HG03095 (cell line): ENCODE measurements around the gene CSAG2.
"Not testable (repeated sequence)": the region's sequence is repeated elsewhere in the genome, so short reads cannot be mapped to it uniquely, and the experiment has no call there.

Experiments
- ATAC-seq: cut with Tn5 transposase; IDR thresholded peaks from one replicate; pipeline ENCODE4 v1.9.1; 2021; ENCODE audit warnings: moderate library complexity; ENCODE audit not compliant: unreplicated experiment

The CSAG2 gene, protein sequence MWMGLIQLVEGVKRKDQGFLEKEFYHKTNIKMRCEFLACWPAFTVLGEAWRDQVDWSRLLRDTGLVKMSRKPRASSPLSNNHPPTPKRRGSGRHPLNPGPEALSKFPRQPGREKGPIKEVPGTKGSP

DNA sequence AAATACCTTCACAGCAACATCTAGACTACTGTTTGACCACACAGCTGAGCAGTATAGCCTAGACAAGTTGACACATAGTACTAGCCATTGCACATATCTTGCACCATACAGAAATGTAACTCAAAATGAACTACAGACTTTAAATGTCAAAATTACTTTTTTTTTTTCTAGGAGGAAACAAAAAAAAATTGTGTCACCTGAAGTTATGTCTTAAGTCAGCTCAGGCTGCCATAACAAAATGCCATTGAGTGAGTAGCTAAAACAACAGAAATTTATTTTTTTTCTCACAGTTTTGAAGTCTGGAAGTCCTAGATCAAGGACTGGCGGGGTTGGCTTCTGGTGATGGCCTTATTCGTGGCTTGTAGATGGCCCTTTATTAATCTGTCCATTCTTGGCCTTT is at the start of gene CSAG2:
Gene CSAG2 (minus strand): TSS at position 101 of the 400 bp plus-strand sequence. CDS start 161 bp downstream, outside the sequence.
- not testable (repeated sequence) for ATAC-seq

DNA sequence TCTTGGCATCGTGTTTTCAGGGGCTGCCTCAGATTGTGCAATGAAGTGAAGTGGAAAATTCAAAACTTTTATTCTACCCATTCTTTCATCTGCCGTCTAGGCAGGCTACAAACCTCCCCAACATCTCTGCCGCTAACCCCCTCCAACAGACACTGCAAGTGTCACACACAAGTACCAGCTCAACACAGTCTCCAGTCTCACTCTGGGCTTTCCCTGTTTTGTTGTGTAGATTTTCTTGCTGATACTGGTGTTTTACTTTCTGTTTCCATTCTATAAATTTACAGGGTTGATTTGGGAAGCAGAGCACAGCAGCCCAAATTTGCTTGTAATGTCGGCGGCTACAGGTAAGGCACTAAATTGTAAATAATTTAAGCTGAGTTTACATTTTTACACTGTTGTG is 45.8 kb upstream of the CSAG2 start:
- ATAC-seq = not testable (repeated sequence)

DNA sequence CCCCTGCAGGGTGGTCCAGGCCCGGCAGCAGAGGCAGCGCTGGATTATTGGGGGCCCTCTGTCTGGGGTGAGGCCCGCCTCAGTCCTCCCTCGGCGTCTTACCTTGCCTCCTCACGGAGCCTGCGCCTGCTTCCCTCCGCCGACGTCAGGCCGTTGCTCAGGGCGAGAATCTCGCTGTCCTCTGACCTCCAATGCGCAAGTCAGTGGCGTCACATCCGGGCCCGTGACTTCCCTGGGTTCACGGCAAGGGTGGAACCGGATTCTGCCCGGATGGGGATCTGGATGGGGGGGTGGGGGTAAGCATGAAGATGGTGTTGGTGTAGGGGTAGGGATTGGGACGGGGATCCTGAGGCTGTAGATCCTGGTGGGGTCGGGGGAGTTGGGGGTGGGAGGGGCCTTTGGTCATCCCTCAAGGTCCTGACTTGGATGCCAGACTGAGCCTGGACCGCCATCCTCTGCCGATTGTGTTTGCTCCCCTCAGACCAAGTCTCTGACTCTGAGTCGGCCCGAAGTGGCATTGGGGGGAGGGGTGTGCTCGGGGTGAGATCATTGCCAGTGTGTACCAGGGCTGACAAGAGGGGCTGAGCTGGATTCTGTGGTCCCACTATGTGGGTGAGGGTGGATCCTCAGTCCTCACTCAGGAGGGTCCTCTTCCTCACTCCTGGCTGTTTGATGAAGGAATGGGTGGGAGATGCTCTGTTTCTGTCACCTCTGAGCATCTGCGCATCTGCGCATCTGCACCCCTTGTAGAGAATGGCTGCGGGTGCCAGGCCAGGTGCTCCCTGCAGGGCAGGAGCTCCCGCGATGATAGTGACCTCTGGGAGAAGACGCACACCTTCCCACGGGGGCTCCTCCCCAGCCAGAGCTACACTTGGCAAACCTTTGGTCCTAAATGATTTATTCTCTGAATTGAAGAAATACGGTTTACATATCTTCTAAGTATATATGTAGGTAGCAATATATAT is 44.9 kb upstream of the CSAG2 start, which contains the start of gene MAGEA2:
Gene MAGEA2 (minus strand): TSS at position 157 of the 965 bp plus-strand sequence. CDS start 2,479 bp downstream, outside the sequence.
- not testable (repeated sequence) for ATAC-seq

DNA sequence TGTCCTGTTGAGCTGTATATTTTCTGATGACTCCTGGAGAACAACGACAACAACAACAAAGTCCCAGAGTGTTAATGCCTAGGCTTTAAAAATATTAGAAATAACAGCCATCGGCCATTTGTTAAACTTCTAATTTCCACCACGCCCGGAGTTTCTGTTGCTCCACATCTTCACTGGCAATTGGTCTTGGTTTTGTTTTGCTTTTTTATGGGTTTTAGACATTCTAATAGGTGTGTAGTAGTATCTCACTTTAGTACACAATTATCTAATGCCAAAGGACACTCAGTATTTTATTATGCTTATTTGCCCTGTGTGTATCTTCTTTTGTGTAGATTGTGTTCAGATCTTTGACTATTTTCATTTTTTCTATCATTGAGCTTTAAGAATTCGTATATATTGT is 29.5 kb upstream of the CSAG2 start:
- no peak for ATAC-seq

DNA sequence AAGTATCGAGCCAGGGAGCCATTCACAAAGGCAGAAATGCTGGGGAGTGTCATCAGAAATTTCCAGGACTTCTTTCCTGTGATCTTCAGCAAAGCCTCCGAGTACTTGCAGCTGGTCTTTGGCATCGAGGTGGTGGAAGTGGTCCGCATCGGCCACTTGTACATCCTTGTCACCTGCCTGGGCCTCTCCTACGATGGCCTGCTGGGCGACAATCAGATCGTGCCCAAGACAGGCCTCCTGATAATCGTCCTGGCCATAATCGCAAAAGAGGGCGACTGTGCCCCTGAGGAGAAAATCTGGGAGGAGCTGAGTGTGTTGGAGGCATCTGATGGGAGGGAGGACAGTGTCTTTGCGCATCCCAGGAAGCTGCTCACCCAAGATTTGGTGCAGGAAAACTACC is 27.5 kb upstream of the CSAG2 start:
- not testable (repeated sequence) for ATAC-seq

DNA sequence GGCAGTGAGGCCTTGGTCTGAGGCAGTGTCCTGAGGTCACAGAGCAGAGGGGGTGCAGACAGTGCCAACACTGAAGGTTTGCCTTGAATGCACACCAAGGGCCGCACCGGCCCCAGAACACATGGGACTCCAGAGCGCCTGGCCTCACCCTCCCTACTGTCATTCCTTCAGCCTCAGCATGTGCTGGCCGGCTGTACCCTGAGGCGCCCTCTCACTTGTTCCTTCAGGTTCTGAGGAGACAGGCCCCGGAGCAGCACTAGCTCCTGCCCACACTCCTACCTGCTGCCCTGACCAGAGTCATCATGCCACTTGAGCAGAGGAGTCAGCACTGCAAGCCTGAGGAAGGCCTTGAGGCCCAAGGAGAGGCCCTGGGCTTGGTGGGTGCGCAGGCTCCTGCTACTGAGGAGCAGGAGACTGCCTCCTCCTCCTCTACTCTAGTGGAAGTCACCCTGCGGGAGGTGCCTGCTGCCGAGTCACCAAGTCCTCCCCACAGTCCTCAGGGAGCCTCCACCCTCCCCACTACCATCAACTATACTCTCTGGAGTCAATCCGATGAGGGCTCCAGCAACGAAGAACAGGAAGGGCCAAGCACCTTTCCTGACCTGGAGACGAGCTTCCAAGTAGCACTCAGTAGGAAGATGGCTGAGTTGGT is 26.9 kb upstream of the CSAG2 start:
- ATAC-seq = no peak

DNA sequence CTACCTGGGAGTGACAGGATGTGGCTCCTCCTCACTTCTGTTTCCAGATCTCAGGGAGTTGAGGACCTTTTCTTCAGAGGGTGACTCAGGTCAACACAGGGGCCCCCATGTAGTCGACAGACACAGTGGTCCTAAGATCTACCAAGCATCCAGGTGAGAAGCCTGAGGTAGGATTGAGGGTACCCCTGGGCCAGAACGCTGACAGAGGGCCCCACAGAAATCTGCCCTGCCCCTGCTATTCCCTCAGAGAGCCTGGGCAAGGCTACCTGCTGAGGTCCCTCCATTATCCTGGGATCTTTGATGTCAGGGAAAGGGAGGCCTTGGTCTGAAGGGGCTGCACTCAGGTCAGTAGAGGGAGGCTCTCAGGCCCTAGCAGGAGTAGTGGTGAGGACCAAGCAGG is 26.0 kb upstream of the CSAG2 start:
- no peak for ATAC-seq

DNA sequence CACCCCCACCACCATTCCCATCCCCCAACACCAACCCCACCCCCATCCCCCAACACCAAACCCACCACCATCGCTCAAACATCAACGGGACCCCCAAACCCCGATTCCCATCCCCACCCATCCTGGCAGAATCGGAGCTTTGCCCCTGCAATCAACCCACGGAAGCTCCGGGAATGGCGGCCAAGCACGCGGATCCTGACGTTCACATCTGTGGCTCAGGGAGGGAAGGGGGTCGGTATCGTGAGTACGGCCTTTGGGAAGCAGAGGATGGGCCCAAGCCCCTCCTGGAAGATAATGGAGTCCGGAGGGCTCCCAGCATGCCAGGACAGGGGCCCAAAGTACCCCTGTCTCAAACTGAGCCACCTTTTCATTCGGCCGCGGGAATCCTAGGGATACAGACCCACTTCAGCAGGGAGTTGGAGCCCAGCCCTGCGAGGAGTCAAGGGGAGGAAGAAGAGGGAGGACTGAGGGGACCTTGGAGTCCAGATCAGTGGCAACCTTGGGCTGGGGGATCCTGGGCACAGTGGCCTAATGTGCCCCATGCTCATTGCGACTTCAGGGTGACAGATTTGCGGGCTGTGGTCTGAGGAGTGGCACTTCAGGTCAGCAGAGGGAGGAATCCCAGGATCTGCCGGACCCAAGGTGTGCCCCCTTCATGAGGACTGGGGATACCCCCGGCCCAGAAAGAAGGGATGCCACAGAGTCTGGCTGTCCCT is 25.2 kb upstream of the CSAG2 start:
- ATAC-seq = not testable (repeated sequence)

DNA sequence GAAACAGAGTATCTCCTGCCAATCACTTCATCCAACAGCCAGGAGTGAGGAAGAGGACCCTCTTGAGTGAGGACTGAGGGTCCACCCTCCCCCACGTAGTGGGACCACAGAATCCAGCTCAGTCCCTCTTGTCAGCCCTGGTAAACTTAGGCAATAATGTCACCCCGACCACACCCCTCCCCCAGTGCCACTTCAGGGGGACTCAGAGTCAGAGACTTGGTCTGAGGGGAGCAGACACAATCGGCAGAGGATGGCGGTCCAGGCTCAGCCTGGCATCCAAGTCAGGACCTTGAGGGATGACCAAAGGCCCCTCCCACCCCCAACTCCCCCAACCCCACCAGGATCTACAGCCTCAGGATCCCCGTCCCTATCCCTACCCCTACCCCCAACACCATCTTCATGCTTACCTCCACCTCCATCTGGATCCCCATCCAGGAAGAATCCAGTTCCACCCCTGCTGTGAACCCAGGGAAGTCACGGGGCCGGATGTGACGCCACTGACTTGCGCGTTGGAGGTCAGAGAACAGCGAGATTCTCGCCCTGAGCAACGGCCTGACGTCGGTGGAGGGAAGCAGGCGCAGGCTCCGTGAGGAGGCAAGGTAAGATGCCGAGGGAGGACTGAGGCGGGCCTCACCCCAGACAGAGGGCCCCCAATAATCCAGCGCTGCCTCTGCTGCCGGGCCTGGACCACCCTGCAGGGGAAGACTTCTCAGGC is 24.3 kb upstream of the CSAG2 start, which contains the start of the genes CSAG1 and MAGEA12:
Gene CSAG1 (minus strand): TSS at position 461 of the 715 bp plus-strand sequence. CDS start 1,261 bp downstream, outside the sequence.
Gene MAGEA12 (plus strand): TSS at position 497 of the 715 bp plus-strand sequence. CDS start 2,405 bp downstream, outside the sequence.
- ATAC-seq = no peak

DNA sequence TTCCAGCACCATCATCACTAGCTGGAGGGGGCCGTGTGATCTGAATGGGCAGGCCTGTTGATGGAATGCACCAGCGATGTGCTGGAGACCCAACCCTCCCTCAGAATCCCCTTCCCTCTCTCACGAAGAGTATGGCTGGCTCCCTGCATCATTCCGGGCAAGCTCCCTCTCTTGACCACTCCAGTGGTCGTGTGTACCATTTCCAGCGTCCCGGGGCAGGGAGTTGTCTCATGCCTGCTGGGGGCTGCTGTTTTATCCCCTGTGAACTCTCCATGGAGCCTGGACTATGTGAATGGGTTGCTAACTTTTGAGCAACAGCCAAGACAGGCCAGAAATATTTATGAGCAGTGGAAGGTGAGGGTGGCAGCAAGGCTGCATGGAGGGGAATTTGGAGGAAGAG is 16.3 kb upstream of the CSAG2 start:
- ATAC-seq = no peak

DNA sequence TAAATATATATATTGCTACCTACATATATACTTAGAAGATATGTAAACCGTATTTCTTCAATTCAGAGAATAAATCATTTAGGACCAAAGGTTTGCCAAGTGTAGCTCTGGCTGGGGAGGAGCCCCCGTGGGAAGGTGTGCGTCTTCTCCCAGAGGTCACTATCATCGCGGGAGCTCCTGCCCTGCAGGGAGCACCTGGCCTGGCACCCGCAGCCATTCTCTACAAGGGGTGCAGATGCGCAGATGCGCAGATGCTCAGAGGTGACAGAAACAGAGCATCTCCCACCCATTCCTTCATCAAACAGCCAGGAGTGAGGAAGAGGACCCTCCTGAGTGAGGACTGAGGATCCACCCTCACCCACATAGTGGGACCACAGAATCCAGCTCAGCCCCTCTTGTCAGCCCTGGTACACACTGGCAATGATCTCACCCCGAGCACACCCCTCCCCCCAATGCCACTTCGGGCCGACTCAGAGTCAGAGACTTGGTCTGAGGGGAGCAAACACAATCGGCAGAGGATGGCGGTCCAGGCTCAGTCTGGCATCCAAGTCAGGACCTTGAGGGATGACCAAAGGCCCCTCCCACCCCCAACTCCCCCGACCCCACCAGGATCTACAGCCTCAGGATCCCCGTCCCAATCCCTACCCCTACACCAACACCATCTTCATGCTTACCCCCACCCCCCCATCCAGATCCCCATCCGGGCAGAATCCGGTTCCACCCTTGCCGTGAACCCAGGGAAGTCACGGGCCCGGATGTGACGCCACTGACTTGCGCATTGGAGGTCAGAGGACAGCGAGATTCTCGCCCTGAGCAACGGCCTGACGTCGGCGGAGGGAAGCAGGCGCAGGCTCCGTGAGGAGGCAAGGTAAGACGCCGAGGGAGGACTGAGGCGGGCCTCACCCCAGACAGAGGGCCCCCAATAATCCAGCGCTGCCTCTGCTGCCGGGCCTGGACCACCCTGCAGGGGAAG is 5.0 kb upstream of the CSAG2 start, which contains the start of gene MAGEA2B:
Gene MAGEA2B (plus strand): TSS at position 814 of the 973 bp plus-strand sequence. CDS start 2,479 bp downstream, outside the sequence.
- not testable (repeated sequence) for ATAC-seq

DNA sequence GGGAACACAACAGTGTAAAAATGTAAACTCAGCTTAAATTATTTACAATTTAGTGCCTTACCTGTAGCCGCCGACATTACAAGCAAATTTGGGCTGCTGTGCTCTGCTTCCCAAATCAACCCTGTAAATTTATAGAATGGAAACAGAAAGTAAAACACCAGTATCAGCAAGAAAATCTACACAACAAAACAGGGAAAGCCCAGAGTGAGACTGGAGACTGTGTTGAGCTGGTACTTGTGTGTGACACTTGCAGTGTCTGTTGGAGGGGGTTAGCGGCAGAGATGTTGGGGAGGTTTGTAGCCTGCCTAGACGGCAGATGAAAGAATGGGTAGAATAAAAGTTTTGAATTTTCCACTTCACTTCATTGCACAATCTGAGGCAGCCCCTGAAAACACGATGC is 4.1 kb upstream of the CSAG2 start:
- ATAC-seq = not testable (repeated sequence)

DNA sequence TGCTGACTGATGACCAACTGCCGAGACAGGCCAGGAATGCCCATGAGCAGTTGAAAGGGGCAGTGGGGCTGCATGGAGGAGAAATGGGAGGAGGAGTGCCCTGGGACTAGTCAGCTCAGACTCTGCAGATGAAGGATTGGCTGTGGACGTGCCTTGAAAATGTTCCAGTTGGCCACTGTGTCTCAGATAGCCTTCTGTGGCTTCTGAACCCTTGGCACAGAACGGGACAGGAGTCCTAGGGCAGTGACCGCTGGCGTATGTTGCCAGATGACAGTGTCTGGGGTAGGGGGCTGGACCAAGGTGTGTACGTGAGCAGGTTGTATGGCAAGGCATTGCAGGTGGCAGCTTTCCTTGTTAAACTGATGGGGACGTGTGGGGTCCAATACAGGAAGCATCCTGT is 2.6 kb downstream of the CSAG2 start:
- ATAC-seq = not testable (repeated sequence)

DNA sequence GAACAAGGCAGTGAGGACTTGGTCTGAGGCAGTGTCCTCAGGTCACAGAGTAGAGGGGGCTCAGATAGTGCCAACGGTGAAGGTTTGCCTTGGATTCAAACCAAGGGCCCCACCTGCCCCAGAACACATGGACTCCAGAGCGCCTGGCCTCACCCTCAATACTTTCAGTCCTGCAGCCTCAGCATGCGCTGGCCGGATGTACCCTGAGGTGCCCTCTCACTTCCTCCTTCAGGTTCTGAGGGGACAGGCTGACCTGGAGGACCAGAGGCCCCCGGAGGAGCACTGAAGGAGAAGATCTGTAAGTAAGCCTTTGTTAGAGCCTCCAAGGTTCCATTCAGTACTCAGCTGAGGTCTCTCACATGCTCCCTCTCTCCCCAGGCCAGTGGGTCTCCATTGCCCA is 8.7 kb downstream of the CSAG2 start:
- ATAC-seq = not testable (repeated sequence)

DNA sequence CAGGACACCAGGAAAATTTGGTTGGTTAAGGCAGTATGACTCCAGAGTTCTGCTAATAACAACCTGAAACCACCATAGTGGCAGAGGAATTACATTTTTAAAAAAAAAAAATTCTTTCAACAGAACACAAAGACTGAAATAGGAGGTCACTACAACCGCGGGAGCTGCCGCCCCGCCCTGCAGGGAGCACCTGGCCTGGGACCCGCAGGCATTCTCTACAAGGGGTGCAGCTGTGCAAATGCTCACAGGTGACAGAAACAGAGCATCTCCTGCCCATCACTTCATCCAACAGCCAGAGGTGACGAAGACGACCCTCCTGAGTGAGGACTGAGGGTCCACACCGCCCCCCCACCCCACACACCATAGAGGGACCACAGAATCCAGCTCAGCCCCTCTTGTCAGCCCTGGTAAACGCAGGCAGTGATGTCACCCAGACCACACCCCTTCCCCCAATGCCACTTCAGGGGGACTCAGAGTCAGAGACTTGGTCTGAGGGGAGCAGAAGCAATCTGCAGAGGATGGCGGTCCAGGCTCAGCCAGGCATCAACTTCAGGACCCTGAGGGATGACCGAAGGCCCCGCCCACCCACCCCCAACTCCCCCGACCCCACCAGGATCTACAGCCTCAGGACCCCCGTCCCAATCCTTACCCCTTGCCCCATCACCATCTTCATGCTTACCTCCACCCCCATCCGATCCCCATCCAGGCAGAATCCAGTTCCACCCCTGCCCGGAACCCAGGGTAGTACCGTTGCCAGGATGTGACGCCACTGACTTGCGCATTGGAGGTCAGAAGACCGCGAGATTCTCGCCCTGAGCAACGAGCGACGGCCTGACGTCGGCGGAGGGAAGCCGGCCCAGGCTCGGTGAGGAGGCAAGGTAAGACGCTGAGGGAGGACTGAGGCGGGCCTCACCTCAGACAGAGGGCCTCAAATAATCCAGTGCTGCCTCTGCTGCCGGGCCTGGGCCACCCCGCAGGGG is 10.8 kb downstream of the CSAG2 start, which contains the start of gene MAGEA3:
Gene MAGEA3 (plus strand): TSS at position 843 of the 980 bp plus-strand sequence. CDS start 2,039 bp downstream, outside the sequence.
- ATAC-seq = not testable (repeated sequence)

DNA sequence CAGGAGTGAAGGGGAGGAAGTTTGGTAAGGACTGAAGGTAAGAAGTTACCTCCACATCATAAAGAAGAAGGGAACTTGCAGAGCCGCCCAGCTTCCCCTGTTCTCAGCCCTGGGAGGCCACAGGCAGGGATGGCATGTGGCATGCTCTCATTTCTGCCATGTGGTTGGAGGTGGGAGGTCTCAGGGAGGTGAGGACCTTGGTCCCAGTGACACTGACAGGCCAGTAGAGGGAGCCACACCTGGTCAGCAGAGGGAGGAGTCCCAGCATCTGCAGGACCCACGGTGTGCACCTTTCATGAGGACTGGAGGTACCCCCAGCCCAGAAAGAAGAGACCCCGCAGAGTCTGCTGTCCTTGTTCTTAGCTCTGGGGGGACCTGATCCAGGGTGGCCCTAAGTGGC is 28.1 kb downstream of the CSAG2 start:
- ATAC-seq = peak; percentile 62

DNA sequence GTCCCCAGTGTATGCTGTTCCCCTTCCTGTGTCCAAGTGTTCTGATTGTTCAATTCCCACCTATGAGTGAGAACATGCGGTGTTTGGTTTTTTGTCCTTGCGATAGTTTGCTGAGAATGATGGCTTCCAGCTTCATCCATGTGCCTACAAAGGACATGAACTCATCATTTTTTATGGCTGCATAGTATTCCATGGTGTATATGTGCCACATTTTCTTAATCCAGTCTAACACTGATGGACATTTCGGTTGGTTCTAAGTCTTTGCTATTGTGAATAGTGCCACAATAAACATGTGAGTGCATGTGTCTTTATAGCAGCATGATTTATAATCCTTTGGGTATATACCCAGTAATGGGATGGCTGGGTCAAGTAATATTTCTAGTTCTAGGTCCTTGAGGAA is 34.4 kb downstream of the CSAG2 start:
- not testable (repeated sequence) for ATAC-seq
